Liver (tissue), 9 donors: Measurements from ENCODE around the gene LYZL6. TPM values are rescaled to one million over a fixed set of nuclear protein-coding genes. Genes with fewer than 3 reads are reported as not detected.

Experiments
- DNase-seq: peaks from one replicate; pipeline ENCODE4 v3.0.0-alpha.2; 2017; ENCODE audit warnings: low spot score
- H3K27ac ChIP-seq, 2 donors: one replicate each; pipeline ENCODE4 v1.7.0; 2013; ENCODE audit warnings: inconsistent platforms in 2 of 2, low read length in 2 of 2, control low read depth in 1 of 2, low read depth in 1 of 2, mild to moderate bottlenecking in 1 of 2
- H3K27me3 ChIP-seq, 4 donors: one replicate each; pipeline versions ENCODE4 v1.6.1 to v1.7.0; 2013; ENCODE audit warnings: low read length in 3 of 4, inconsistent platforms in 1 of 4, mild to moderate bottlenecking in 1 of 4, moderate library complexity in 1 of 4; ENCODE audit not compliant: control insufficient read depth in 4 of 4, insufficient read depth in 4 of 4
- H3K36me3 ChIP-seq, 4 donors: one replicate each; pipeline versions ENCODE4 v1.6.1 to v1.7.0; 2013; ENCODE audit warnings: low read length in 3 of 4, mild to moderate bottlenecking in 3 of 4, low read depth in 1 of 4, moderate library complexity in 1 of 4; ENCODE audit not compliant: control insufficient read depth in 4 of 4, insufficient read depth in 3 of 4
- H3K4me1 ChIP-seq, 4 donors: one replicate each; pipeline versions ENCODE4 v1.6.1 to v1.7.0; 2013; ENCODE audit warnings: low read length in 3 of 4, mild to moderate bottlenecking in 3 of 4, moderate library complexity in 1 of 4; ENCODE audit not compliant: control insufficient read depth in 4 of 4, insufficient read depth in 4 of 4
- H3K4me3 ChIP-seq, 3 donors: one replicate each; pipeline versions ENCODE4 v1.6.1 to v1.7.0; 2013; ENCODE audit warnings: low read length in 3 of 3, control low read depth in 1 of 3, low read depth in 1 of 3, mild to moderate bottlenecking in 1 of 3
- H3K9ac ChIP-seq, 2 donors: one replicate each; pipeline ENCODE4 v1.7.0; 2013; ENCODE audit warnings: low read length in 2 of 2, mild to moderate bottlenecking in 2 of 2, moderate library complexity in 2 of 2, control low read depth in 1 of 2, low read depth in 1 of 2
- H3K9me3 ChIP-seq, 4 donors: one replicate each; pipeline versions ENCODE4 v1.6.1 to v1.7.0; 2013; ENCODE audit warnings: low read length in 3 of 4; ENCODE audit not compliant: control insufficient read depth in 4 of 4
- EGR1 ChIP-seq, 2 donors: IDR thresholded peaks; 2 replicates each; pipeline ENCODE4 v1.6.1; 2016 to 2018; ENCODE audit warnings: antibody characterized with exemption in 2 of 2, low read depth in 2 of 2
- FOXA1 ChIP-seq: IDR thresholded peaks from 2 replicates; pipeline ENCODE4 v1.6.1; 2016; ENCODE audit warnings: antibody characterized with exemption
- GABPA ChIP-seq, 2 donors: IDR thresholded peaks in 1 of 2; conservative IDR thresholded peaks in 1 of 2; 2 replicates each; pipeline ENCODE4 v1.6.1; 2016; ENCODE audit warnings: antibody characterized with exemption in 2 of 2, mild to moderate bottlenecking in 1 of 2, moderate library complexity in 1 of 2
- HNF4A ChIP-seq, 2 donors: conservative IDR thresholded peaks; 2 replicates each; pipeline ENCODE4 v1.6.1; 2016; ENCODE audit warnings: antibody characterized with exemption in 2 of 2, mild to moderate bottlenecking in 2 of 2
- HNF4G ChIP-seq: IDR thresholded peaks from 2 replicates; pipeline ENCODE4 v1.6.1; 2016; ENCODE audit warnings: antibody characterized with exemption
- JUND ChIP-seq, 2 donors: IDR thresholded peaks; 2 replicates each; pipeline ENCODE4 v1.6.1; 2016; ENCODE audit warnings: antibody characterized with exemption in 2 of 2
- NR2F2 ChIP-seq: IDR thresholded peaks from 2 replicates; pipeline ENCODE4 v1.6.1; 2016; ENCODE audit warnings: antibody characterized with exemption
- RAD21 ChIP-seq, 2 donors: IDR thresholded peaks; 2 replicates each; pipeline ENCODE4 v1.6.1; 2016; ENCODE audit warnings: antibody characterized with exemption in 2 of 2, mild to moderate bottlenecking in 2 of 2
- RXRA ChIP-seq, 2 donors: IDR thresholded peaks; 2 replicates each; pipeline ENCODE4 v1.6.1; 2017 to 2018; ENCODE audit warnings: antibody characterized with exemption in 2 of 2, mild to moderate bottlenecking in 1 of 2
- SP1 ChIP-seq: IDR thresholded peaks from 2 replicates; pipeline ENCODE4 v1.6.1; 2018; ENCODE audit warnings: antibody characterized with exemption, mild to moderate bottlenecking
- TAF1 ChIP-seq: conservative IDR thresholded peaks from 2 replicates; pipeline ENCODE4 v1.6.1; 2016; ENCODE audit warnings: antibody characterized with exemption, mild to moderate bottlenecking
- YY1 ChIP-seq: IDR thresholded peaks from 2 replicates; pipeline ENCODE4 v1.6.1; 2016; ENCODE audit warnings: antibody characterized with exemption, mild to moderate bottlenecking
- WGBS: extraction: QIAGEN DNeasy Blood & Tissue Kit; methylation state at CpG from one replicate; pipeline ENCODE4 v1.1.7; 2013; 5-methylcytosine and 5-hydroxymethylcytosine counted together
- polyA plus RNA-seq, 2 donors: library from polyadenylated mRNA; stranded (reverse) in 1 of 2; unstranded in 1 of 2; fragments of 200-250 nt in 1 of 2; fragments of >200 nt in 1 of 2; fragmentation: Nextera tagmentation in 1 of 2; extraction: Ambion mirVana in 1 of 2; gene quantifications; one replicate each; pipeline versions ENCODE4 v1.2.1 to v1.2.3, GENCODE V29; 2013 to 2015
- total RNA-seq, 2 donors: library from RNA; depleted of rRNA; stranded (reverse); fragments of >200 nt; gene quantifications; one replicate each; pipeline ENCODE4 v1.2.3, GENCODE V29; 2014
- TF ChIP-seq, protein P1 (sequence below): IDR thresholded peaks from 2 replicates; pipeline ENCODE4 v1.6.1; 2016; ENCODE audit warnings: antibody characterized with exemption
- TF ChIP-seq, protein P2 (sequence below): fragments of 150-350 bp; IDR thresholded peaks from 2 replicates; pipeline ENCODE4 v1.5.1; 2017; ENCODE audit warnings: improper control_type of control experiment, low read depth, low read length; ENCODE audit not compliant: missing input control
- TF ChIP-seq, protein P3 (sequence below): IDR thresholded peaks from 2 replicates; pipeline ENCODE4 v1.6.1; 2016; ENCODE audit warnings: antibody characterized with exemption, mild to moderate bottlenecking
- TF ChIP-seq, protein P4 (sequence below): IDR thresholded peaks from 2 replicates; pipeline ENCODE4 v1.6.1; 2016; ENCODE audit warnings: antibody characterized with exemption
- donor health status: healthy.
- donor health status: healthy.
- donor health status: healthy.
- donor health status: healthy.
- donor health status: healthy.

Gene LYZL6
- total and polyA plus RNA-seq, 4 donors: not detected

GRCh38 chr17:35912942-35913341 lies 30.6 kb downstream of the LYZL6 start:
- TF ChIP-seq NR2F2 (no peak), FOXA1 (no peak), SP1 (peak; percentile 89), RXRA (IDR thresholded peaks at IDR 0.05) (peak; percentile 90), RAD21 (IDR thresholded peaks at IDR 0.05) (no peak), JUND (IDR thresholded peaks at IDR 0.05) (peak in 1 of 2 donors; percentile 22), YY1 (peak; percentile 56), HNF4A (conservative IDR thresholded peaks at IDR 0.05) (peak; percentile 97 to 98), EGR1 (IDR thresholded peaks at IDR 0.05; ENCODE audit: low read depth in 2 of 2) (peak in 1 of 2 donors; percentile 15), GABPA (IDR thresholded peaks at IDR 0.05 in 1 of 2, conservative IDR thresholded peaks at IDR 0.05 in 1 of 2) (peak in 1 of 2 donors; percentile 33), HNF4G (peak; percentile 92), TAF1 (no peak)
- TF ChIP-seq, protein P1, sequence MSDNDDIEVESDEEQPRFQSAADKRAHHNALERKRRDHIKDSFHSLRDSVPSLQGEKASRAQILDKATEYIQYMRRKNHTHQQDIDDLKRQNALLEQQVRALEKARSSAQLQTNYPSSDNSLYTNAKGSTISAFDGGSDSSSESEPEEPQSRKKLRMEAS: peak; percentile 70
- TF ChIP-seq, protein P2, sequence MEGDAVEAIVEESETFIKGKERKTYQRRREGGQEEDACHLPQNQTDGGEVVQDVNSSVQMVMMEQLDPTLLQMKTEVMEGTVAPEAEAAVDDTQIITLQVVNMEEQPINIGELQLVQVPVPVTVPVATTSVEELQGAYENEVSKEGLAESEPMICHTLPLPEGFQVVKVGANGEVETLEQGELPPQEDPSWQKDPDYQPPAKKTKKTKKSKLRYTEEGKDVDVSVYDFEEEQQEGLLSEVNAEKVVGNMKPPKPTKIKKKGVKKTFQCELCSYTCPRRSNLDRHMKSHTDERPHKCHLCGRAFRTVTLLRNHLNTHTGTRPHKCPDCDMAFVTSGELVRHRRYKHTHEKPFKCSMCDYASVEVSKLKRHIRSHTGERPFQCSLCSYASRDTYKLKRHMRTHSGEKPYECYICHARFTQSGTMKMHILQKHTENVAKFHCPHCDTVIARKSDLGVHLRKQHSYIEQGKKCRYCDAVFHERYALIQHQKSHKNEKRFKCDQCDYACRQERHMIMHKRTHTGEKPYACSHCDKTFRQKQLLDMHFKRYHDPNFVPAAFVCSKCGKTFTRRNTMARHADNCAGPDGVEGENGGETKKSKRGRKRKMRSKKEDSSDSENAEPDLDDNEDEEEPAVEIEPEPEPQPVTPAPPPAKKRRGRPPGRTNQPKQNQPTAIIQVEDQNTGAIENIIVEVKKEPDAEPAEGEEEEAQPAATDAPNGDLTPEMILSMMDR: no peak
- TF ChIP-seq, protein P3, sequence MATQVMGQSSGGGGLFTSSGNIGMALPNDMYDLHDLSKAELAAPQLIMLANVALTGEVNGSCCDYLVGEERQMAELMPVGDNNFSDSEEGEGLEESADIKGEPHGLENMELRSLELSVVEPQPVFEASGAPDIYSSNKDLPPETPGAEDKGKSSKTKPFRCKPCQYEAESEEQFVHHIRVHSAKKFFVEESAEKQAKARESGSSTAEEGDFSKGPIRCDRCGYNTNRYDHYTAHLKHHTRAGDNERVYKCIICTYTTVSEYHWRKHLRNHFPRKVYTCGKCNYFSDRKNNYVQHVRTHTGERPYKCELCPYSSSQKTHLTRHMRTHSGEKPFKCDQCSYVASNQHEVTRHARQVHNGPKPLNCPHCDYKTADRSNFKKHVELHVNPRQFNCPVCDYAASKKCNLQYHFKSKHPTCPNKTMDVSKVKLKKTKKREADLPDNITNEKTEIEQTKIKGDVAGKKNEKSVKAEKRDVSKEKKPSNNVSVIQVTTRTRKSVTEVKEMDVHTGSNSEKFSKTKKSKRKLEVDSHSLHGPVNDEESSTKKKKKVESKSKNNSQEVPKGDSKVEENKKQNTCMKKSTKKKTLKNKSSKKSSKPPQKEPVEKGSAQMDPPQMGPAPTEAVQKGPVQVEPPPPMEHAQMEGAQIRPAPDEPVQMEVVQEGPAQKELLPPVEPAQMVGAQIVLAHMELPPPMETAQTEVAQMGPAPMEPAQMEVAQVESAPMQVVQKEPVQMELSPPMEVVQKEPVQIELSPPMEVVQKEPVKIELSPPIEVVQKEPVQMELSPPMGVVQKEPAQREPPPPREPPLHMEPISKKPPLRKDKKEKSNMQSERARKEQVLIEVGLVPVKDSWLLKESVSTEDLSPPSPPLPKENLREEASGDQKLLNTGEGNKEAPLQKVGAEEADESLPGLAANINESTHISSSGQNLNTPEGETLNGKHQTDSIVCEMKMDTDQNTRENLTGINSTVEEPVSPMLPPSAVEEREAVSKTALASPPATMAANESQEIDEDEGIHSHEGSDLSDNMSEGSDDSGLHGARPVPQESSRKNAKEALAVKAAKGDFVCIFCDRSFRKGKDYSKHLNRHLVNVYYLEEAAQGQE: peak; percentile 18
- H3K36me3 ChIP-seq: no peaks in the 10 kb centered on the region

GRCh38 chr17:35912339-35912912 lies 31.1 kb downstream of the LYZL6 start:
- Histone ChIP-seq H3K27me3 (no peaks in the 10 kb centered on the region), H3K27ac (no peak overlapping the region), H3K9me3 (no peaks in the 10 kb centered on the region), H3K36me3 (no peaks in the 10 kb centered on the region), H3K9ac (no peak overlapping the region), H3K4me3 (no peak overlapping the region), H3K4me1 (peaks cover 2 to 27% (median 19%) of the 10 kb centered on the region in 4 donors)
- TF ChIP-seq JUND (IDR thresholded peaks at IDR 0.05): no peak
- TF ChIP-seq GABPA (IDR thresholded peaks at IDR 0.05 in 1 of 2, conservative IDR thresholded peaks at IDR 0.05 in 1 of 2): no peak
- TF ChIP-seq EGR1 (IDR thresholded peaks at IDR 0.05; ENCODE audit: low read depth in 2 of 2): no peak
- TF ChIP-seq, protein P4, sequence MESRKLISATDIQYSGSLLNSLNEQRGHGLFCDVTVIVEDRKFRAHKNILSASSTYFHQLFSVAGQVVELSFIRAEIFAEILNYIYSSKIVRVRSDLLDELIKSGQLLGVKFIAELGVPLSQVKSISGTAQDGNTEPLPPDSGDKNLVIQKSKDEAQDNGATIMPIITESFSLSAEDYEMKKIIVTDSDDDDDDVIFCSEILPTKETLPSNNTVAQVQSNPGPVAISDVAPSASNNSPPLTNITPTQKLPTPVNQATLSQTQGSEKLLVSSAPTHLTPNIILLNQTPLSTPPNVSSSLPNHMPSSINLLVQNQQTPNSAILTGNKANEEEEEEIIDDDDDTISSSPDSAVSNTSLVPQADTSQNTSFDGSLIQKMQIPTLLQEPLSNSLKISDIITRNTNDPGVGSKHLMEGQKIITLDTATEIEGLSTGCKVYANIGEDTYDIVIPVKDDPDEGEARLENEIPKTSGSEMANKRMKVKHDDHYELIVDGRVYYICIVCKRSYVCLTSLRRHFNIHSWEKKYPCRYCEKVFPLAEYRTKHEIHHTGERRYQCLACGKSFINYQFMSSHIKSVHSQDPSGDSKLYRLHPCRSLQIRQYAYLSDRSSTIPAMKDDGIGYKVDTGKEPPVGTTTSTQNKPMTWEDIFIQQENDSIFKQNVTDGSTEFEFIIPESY: no peak
- TF ChIP-seq HNF4G: no peak
- TF ChIP-seq FOXA1: no peak
- no peak for TF ChIP-seq RAD21 (IDR thresholded peaks at IDR 0.05)
- TF ChIP-seq SP1: no peak
- no peak for DNase-seq
- WGBS: 94% methylated on average over 3 of the region's 3 CpGs

More at GRCh38 chr17:35912942-35913341, 30.6 kb downstream of the LYZL6 start:
- no peaks in the 10 kb centered on the region for H3K27me3 ChIP-seq
- no peak overlapping the region for H3K9ac ChIP-seq
- no peaks in the 10 kb centered on the region for H3K9me3 ChIP-seq
- no peak overlapping the region for H3K27ac ChIP-seq
- no peak for DNase-seq
- H3K4me3 ChIP-seq: no peak overlapping the region
- 39% methylated on average over 2 of the region's 2 CpGs for WGBS
- H3K4me1 ChIP-seq: peaks cover 2 to 27% (median 19%) of the 10 kb centered on the region in 4 donors
